Measurements from ENCODE around the gene KLHL6.
"Not testable (repeated sequence)": the region's sequence is repeated elsewhere in the genome, so short reads cannot be mapped to it uniquely, and the experiment has no call there.

Gene KLHL6

DNA sequence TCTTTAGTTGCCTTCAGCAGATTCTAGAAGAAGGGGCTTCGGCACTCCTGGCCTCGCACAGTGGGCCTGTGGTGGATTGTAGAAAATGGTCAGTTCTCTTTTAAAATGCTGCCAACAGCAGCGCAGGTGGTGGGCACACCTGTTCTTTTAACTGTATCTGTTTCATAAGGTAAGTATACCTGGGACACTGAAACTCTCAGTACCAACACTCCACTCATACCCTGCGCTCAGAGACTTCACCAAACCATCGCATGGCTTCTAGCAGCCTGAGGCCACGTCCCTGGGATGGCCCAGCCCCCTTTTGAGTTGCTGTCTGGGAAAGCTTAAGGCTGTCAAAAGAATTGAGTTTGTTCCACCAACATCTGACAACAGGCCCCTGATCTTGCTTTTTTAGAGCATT lies 70.4 kb downstream of the KLHL6 start:
- DNase-seq (ENCODE audit: low read depth), result no peak

DNA sequence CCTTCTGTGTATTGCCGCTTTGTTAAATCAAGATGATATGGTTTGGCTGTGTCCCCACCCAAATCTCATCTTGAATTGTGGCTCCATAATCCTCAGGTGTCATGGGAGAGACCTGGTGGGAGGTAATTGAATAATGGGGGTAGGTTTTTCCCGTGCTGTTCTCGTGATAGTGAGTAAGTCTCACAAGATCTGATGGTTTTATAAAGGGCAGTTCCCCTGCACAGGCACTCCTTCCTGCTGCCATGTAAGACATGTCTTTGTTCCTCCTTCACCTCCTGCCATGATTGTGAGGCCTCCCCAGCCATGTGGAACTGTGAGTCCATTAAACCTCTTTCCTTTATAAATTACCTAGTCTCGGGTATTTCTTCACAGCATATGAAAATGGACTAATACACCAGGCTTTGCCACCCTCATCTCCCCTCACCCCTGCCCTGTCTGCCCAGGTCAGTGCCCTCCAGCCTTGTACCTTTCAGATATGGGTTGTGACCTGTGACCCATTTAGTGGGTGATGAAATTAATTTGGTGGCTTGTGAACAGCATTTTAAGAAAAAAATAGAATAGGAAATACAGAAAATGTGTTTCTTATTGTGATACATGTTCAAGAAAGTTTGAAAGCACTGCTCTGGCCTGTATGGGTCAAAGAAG lies 71.0 kb downstream of the KLHL6 start:
- DNase-seq (ENCODE audit: low read depth), result no peak

DNA sequence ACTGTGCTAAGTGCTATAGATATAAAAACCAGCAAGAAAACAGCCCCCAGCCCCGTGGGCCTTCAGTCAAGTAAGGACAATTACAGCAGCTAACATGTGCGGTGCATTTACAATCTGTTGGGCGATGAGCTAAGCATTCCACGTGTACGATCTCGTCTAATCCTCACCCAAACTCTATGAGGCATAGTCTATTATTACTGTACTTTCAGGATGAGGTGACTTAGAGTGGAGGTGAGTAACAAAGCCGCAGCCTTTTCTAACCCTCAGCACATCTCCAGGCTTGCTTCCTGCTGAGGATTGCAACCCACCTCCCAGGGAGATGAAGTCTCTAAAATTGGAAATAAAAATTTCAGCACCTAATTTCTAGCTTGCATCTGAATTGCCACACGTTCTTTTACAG lies 73.9 kb downstream of the KLHL6 start:
- no peak for DNase-seq (ENCODE audit: low read depth)

DNA sequence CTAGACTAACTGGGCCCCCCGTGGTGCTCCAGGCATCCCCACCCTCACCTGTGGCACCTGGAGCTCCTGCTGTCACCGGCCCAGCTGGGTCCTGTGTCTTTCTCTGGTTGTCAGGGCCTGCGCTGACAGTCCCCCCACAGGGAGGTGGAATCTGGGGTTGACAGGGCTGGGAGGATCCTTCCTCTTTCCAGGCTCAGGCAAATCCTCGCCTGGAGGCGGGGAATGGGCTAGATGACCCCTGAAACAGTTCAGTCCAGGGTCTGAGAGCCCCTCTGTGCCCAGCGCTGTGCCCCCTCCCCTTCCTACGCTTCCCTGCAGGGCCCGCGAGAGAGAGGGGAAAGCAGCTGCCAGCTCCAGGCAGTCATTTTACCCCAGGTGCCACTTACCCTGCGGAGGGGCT lies 77.0 kb downstream of the KLHL6 start:
- no peak for DNase-seq (ENCODE audit: low read depth)

DNA sequence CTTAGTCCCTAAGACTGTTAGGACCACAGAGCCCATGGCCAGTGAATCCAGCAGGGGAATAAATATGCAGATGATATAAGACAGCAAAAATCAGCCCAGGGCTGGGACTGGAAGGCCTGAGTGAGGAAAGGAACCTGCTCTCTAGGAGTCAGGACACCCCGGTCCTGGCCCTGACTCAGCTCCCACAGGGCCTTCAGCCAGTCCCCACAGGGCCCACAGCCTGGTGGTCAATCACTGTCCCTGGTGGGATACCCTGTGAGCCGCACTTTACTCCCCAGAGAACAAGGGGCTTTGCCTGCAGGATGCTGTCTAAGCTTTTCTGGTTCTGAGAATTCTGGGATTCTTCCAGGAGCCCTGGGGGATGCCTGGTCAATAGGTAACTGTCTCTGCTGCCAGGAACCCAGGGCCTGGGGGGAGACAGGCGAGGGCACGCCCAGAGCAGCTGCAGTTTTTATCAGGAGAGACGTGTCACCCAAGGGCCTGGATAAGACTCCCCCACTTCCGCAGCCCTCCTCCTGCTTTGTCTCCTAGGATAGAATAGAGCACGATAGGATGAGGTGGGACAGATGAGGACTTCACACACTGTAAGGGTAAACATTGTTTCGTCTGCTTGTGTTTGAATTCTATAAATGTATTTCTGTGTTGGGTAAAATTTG lies 77.6 kb downstream of the KLHL6 start:
- no peak for DNase-seq (ENCODE audit: low read depth)

DNA sequence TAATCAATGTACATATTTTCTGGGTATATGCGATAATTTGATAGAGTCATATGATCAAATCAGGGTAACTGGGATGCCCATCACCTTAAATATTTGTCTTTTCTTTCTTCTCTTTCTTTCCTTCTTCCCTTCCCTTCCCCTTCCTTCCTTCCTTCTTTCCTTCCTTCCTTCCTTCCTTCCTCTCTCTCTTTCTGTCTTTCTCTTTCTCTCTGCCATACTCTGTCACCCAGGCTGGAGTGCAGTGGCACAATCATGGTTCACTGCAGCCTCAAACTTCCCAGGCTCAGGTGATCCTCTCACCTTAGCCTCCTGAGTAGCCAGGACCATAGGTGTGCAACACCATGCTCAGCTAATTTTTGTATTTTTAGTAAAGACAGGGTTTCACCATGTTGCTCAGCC lies 79.7 kb downstream of the KLHL6 start:
- not testable (repeated sequence) for DNase-seq (ENCODE audit: low read depth)

DNA sequence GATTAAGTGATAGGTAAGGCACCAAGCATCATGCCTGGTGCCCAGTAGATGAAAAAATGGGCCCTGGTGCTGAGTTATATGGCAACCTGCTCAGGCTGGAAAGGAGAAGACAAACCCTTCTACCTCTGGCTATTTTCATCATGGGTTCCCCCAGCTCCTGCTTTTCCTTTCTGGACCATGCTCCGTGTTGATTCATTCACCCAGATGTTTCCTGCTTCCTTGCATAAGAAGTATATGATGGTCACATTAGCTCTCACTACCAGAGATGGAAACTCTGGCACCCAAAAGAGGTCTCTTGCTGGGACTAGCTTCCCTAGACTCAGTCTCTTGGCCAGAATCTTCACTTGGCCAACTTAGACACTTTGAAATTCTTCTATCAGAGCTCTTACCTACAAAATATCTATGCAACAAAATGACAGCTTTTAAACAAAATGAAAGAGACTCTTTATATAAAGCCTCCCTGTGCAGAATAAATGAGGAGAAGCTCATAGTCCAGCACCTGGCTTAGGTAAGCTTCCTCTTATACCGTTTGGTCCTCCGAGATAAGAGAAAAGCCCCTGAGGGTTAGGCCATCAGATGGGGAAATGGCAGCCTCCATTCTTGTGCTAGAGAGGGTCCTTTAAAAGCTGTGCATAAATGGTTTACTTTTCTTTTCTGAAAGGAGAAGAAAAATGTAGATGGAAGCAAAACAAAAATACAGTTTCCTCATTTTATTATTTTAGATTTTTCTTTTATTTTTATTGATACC lies 80.3 kb downstream of the KLHL6 start:
- no peak for DNase-seq (ENCODE audit: low read depth)

DNA sequence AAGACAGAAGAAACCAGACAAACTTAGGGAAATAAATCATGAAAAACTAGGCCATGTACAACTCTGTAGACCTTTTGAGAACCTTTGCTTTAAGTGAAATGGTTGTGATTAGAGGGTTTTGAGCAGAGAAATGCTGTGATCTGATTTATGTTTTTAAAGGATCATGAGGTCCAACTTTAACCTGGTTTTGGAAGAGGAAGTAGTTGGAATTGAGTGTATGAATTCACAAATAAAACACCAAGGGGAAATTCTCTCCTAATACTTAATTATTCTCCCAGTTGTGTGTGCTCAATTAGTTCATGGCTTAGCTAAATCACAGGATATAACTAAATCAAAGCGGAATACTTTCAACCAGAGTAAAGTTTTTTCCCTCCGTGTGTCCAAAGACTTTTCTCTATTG lies 81.5 kb downstream of the KLHL6 start:
- no peak for DNase-seq (ENCODE audit: low read depth)

DNA sequence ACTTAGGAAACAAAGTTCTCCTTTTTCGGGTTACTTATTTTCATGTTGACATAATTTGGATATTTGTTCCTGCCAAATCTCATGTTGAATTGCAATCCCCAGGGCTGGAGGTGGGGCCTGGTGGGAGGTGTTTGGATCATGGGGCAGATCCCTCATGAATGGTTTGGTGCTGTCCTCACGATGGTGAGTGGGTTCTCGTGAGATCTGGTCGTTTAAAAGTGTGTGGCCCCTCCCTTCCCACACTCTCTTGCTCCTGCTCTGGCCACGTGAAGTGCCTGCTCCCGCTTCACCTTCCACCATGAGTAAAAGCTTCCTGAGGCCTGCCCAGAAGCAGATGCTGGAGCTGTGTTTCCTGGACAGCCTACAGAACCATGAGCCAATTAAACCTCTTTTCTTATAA lies 83.4 kb downstream of the KLHL6 start:
- no peak for DNase-seq (ENCODE audit: low read depth)

DNA sequence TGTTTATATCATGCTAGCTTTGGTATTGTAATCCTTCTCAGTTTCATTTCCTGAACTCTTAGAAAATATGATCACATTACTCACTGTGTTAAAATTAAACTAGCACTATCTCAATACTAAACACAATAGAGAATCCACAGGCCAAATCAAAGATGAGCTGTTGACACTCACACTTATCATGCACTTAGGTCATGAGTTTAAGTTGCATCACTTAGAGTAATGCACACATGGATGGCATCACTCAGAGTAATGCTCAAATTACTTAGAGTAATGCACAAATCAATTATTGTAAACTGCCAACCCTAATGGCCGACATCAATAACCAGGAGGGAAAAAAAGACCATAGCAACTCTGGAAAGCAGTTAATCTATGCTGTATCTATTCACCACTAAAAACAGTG lies 87.1 kb downstream of the KLHL6 start:
- DNase-seq (ENCODE audit: low read depth), result no peak

DNA sequence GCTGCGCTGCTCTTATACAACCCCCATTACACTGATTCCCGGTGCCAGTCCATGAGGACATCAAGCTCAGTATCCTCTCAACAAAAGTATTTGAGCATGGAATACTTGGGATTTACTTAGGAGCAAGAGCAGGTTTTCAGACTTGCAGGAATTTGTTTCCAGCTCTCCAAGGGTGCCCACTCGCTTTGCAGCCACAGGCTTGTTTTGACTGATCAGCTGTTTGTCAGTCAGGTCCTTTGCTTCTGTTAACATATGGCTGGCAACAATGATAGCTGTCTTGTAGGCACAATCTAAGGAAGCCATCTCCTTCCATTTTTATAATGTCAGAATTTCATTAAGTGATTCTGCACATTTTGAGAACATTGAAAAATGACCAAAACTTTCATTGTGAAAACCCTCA lies 88.9 kb downstream of the KLHL6 start:
- DNase-seq (ENCODE audit: low read depth), result no peak

DNA sequence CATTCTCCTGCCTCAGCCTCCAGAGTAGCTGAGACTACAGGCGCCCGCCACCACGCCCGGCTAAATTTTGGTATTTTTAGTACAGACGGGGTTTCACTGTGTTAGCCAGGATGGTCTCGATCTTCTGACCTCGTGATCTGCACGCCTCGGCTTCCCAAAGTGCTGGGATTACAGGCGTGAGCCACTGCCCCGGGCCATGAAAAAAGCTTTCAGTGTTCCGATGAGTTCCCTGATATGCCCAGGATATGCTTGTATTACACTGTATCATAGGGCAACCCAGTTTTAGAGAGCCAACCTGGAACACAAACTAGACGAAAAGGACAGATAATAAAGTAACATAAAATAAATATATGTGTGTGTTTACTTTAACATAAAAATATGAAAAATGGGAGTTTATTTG lies 89.8 kb downstream of the KLHL6 start:
- not testable (repeated sequence) for DNase-seq (ENCODE audit: low read depth)

DNA sequence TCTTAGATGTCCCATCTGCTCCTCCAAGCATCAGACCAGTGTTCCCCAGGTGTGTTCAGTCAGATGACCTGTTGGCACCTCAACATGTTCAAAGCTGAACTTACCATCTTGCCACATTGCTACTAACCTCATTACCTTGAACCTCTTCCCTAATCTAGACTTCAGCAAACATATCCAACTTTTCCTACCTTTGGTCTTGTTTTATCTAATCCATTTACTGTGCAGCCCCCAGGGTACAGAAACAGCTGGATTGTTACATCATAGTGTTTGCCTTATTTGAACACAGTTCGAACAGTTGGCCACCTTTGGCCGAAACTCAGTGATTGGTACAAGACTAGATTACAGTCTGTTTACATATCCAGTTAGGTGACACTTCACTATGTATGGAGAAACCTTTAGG lies 91.0 kb downstream of the KLHL6 start:
- no peak for DNase-seq (ENCODE audit: low read depth)

DNA sequence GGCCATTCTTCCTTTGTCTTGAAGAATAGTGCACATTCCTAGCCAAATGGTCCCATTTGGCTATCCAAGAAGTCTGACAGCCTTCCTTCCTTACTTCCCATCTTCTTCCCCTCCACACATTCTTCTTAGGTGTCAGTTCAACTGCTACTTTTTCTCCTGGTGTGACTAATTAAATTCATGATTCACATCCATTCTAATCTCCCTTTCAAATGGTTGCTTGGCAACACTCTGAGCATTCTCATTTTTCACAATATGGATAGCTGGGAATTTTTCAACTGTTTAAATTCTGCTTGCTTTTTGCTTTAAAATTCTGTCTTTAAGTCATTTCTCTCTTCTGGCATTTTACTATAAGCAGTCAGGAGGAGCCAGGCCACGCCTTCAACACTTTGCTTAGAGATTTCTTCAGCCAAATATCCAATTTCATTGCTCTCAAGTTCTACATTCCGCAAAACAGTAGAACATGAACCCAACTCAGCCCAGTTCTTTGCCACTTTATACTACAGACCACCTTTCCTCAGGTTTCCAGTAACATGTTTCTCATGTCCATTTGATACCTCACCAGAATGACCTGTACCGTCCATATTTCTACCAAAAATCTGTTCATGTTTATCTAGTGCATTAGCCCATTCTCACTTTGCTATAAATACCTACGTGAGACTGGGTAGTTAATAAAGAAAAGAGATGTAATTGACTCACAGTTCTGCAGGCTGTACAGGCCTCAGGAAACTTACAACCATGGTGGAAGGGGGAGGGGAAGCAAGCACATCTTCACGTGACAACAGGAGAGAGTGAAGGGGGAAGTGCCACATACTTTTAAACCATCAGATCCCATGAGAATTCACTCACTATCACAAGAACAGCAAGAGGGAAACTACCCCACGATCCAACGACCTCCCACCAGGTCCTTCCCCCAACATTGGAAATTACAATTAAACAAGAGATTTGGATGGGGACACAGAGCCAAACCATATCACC lies 95.1 kb downstream of the KLHL6 start:
- DNase-seq (ENCODE audit: low read depth), result no peak

DNA sequence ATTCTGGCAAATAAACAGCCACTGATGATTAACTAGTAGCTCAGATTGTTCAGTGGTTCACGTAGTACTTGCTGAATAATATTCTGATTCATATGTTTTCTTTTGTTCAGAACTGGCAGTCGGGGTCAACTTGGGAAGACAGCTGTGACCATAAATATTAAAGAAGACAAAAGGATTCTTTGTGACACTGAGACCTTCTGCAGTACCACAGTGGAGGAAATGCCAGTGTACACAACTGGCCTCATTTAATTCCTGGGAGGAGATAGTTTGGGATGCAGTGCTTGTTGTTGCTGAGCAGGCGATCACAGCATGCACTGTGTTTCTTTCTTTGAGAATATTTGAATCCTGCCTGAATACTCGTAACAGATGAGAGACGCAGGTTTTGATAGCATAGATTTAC lies 100.4 kb downstream of the KLHL6 start:
- DNase-seq (ENCODE audit: low read depth), result no peak

DNA sequence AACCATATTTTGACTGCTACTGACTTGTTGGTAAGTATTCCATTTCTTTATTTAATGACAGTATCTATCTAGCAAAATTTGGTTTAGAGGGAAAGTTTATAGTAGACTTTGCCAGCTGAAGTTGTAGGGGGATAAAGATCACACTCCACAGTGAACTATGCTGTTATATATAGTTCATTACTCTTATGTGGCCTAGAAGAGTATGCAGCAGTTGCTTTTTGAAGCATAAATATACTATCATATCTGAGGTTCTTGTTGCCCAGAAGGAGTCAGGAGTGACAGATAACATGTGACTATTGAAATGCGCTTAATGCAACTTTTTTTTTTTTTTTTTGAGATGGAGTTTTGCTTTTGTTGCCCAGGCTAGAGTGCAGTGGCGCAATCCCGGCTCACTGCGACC lies 101.4 kb downstream of the KLHL6 start:
- DNase-seq (ENCODE audit: low read depth), result no peak

DNA sequence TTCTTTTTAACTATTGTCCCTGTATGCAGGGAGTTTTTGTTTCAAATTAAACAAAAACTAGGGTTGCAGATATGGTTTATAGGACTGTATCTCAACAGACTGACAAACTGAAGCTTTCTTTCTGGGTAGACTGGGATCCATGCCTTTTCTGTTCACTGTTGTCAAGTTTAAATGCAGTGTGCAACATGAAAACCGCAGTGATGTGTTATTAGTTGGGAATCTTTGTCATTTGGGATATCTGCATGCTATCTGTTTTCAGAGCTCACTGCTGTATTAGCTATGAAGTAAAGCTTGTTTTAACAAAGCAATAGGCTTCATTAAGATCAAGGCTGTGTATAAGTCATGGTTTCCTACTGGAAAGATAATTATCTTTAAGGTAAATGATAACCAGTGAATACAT lies 105.7 kb downstream of the KLHL6 start:
- DNase-seq (ENCODE audit: low read depth), result no peak

DNA sequence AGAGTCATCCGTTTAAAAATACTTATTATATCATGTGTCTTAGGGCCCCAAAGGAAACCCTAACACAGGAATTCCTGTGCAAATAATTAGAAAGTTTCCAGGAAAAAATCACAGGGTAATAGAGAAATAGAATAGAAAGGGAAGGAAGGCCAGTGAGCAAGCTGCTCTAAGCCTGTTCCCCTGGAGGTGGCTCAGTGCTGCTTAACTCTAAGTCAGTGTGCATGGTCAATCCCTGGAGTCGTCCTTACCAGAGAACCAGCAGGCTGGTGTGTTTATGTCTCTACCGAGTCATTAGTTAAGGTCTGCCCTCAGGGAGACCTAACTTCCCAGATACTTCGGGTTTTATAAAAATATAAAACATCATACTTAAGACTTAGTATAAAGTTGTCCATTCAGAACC lies 106.1 kb downstream of the KLHL6 start:
- no peak for DNase-seq (ENCODE audit: low read depth)

DNA sequence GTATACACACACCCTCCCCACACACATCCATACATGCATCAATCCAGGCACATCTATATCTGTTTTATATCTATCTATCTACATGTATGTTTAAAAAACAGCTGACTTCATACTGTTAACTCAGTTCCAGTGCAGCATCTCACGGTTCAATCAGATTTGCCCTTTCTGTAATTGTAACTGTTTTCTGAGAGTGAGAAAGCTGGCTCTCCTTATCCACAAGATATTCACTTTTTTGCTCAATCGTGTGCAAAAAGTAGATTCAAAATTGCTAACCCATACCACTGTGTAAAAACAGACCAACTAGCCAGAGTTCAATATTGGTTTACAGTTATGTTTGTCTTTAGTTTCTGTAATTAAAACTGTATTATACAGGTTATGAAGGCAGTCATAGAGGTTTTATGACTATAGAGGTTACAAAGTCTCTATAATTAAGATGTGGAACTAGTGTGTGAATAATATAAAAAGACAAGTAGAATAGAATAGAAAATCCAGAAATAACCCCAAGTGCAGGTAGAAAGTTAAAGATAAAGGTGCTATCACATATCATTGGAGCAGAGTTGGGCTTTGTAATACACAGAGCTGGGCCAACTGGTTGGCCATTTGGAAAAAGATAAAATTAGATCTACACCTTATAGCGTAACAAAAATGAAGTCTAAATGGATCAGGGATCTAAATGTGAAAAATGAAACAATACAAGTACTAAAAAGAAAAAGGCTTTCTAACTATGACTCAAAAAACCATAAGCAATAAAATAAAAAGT lies 107.0 kb downstream of the KLHL6 start:
- no peak for DNase-seq (ENCODE audit: low read depth)

DNA sequence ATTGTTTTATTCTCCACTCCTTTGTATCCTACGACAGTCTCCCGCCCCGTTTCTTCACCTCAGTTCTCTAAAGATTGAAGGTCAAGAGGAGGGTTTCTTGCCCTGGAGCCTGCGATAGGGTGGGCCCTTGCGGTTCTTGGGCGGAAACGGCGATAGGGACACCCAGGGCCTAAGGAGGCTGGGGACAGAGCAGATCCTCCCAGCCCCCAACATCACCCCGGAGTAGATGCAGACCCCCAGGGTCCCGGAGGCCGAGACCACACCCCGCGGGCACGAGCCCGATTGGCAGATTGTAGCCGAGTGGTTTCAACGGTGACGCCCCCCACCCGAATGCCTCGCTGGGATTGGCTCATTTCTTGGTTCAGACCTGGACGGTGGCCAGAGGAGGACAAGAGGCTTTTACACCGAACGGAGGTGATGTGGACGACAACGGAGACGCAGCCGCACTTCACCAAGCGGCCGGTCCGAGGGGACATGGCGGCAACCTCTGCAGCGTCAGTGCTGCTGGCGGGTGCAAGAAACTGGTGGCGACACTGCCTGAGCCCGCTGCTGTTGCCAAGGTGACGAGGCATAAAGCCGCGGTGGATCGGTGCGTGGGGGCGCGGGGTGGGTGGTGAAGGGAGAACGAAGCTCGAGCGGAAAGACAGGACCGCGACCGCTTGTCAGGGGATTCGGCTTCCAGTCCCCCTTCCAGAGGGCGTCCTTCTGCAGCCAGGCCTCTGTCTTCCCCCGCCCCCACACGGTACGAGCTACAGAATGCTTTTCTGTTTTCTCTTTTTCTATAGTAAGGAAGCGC lies 108.1 kb downstream of the KLHL6 start:
- DNase-seq (ENCODE audit: low read depth), result peak; percentile 76

DNA sequence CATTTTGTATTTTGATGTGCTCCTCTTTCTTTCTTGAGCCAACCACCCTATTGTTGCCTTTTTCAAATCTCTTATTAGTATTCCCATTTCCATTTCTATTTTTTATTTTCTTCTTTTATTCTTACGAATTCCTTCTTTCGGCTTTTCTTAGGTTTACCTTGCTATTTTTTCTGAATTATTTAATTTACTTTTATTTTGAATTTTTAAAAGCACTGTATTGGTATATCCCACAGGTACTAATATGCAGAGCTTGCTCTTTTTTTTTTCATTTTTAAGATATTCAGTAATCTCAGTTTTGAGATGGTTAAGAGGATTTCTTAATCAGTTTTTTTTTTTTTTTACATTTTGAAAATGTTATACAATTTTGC lies 108.7 kb downstream of the KLHL6 start:
- DNase-seq (ENCODE audit: low read depth), result no peak

Data from fibroblast of gingiva (primary cell).